ENCODE results near the gene SDHA. TPM values are rescaled to one million over a fixed set of nuclear protein-coding genes. Genes with fewer than 3 reads are reported as not detected.
"Not testable (repeated sequence)": the region's sequence is repeated elsewhere in the genome, so short reads cannot be mapped to it uniquely, and the experiment has no call there.

The SDHA gene
- total RNA-seq, 1 experiment from 2014 or later, result 75.0 TPM

DNA sequence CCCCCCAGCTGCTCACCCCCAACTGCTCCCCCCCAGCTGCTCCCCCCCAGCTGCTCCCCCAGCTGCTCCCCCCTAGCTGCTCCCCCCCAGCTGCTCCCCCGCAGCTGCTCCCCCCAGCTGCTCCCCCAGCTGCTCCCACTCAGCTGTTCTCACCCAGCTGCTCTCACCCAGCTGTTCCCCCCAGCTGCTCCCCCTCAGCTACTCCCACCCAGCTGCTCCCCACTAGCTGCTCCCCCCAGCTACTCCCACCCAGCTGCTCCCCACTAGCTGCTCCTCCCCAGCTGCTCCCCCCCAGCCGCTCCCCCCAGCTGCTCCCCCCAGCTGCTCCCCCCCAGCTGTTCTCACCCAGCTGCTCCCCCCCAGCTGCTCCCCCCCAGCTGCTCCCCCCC is 80.6 kb downstream of the SDHA start:
- intact Hi-C loops (cut with micrococcal nuclease), result no loop called here
- CTCF ChIA-PET, result interaction anchor here (0.5 to 1.2 kb wide), 2 partner anchors 18 to 21 kb away, joined by 3 to 4 read pairs; no protein-coding TSS in a partner anchor

GRCh38 chr5:299921-300320 is 81.8 kb downstream of the SDHA start:
- POLR2A ChIA-PET, result interaction anchor here (0.9 kb wide), 1 partner anchor 29 kb away, joined by 4 read pairs; the partner anchor contains the start of gene PDCD6
- BruUV-seq (replicated peaks); intact Hi-C loops (cut with micrococcal nuclease); DNase-seq (ENCODE audit: unreplicated experiment); H3K27ac Mint-ChIP-seq (ENCODE audit: low read depth, unreplicated experiment); H3K4me1 Mint-ChIP-seq (ENCODE audit: insufficient read depth, unreplicated experiment); H3K4me3 Mint-ChIP-seq (ENCODE audit: unreplicated experiment); CTCF ChIA-PET; H3K27me3 Mint-ChIP-seq (ENCODE audit: insufficient read depth, unreplicated experiment); H3K9me3 Mint-ChIP-seq (ENCODE audit: unreplicated experiment): not testable (repeated sequence)
- peaks cover 21% of the 10 kb centered on the region for H3K36me3 Mint-ChIP-seq (ENCODE audit: insufficient read depth, unreplicated experiment)

More for the DNA sequence above, 80.6 kb downstream of the SDHA start:
- POLR2A ChIA-PET, result interaction anchor here (1.1 kb wide), 1 partner anchor 571 kb away, joined by 3 read pairs; no protein-coding TSS in a partner anchor
- TF ChIP-seq, protein P1, sequence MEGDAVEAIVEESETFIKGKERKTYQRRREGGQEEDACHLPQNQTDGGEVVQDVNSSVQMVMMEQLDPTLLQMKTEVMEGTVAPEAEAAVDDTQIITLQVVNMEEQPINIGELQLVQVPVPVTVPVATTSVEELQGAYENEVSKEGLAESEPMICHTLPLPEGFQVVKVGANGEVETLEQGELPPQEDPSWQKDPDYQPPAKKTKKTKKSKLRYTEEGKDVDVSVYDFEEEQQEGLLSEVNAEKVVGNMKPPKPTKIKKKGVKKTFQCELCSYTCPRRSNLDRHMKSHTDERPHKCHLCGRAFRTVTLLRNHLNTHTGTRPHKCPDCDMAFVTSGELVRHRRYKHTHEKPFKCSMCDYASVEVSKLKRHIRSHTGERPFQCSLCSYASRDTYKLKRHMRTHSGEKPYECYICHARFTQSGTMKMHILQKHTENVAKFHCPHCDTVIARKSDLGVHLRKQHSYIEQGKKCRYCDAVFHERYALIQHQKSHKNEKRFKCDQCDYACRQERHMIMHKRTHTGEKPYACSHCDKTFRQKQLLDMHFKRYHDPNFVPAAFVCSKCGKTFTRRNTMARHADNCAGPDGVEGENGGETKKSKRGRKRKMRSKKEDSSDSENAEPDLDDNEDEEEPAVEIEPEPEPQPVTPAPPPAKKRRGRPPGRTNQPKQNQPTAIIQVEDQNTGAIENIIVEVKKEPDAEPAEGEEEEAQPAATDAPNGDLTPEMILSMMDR (IDR thresholded peaks at IDR 0.05; ENCODE audit: unreplicated experiment), result no peak
- peaks cover 24% of the 10 kb centered on the region for H3K36me3 Mint-ChIP-seq (ENCODE audit: insufficient read depth, unreplicated experiment)
- no peaks in the 10 kb centered on the region for H3K4me1 Mint-ChIP-seq (ENCODE audit: insufficient read depth, unreplicated experiment)
- H3K4me3 Mint-ChIP-seq (ENCODE audit: unreplicated experiment), result no peak overlapping the region
- no peak overlapping the region for H3K27ac Mint-ChIP-seq (ENCODE audit: low read depth, unreplicated experiment)
- BruUV-seq (replicated peaks), result no TSS peak
- H3K9me3 Mint-ChIP-seq (ENCODE audit: unreplicated experiment), result no peaks in the 10 kb centered on the region
- no peak for DNase-seq (ENCODE audit: unreplicated experiment)
- H3K27me3 Mint-ChIP-seq (ENCODE audit: insufficient read depth, unreplicated experiment), result no peaks in the 10 kb centered on the region

GRCh38 chr5:300691-301435 is 82.7 kb downstream of the SDHA start:
- H3K27ac Mint-ChIP-seq (ENCODE audit: low read depth, unreplicated experiment); H3K9me3 Mint-ChIP-seq (ENCODE audit: unreplicated experiment); DNase-seq (ENCODE audit: unreplicated experiment); POLR2A ChIA-PET; H3K4me1 Mint-ChIP-seq (ENCODE audit: insufficient read depth, unreplicated experiment); BruUV-seq (replicated peaks); CTCF ChIA-PET; H3K4me3 Mint-ChIP-seq (ENCODE audit: unreplicated experiment); H3K27me3 Mint-ChIP-seq (ENCODE audit: insufficient read depth, unreplicated experiment); intact Hi-C loops (cut with micrococcal nuclease): not testable (repeated sequence)
- H3K36me3 Mint-ChIP-seq (ENCODE audit: insufficient read depth, unreplicated experiment), result peaks cover 28% of the 10 kb centered on the region

GRCh38 chr5:302416-302815 is 84.3 kb downstream of the SDHA start:
- H3K9me3 Mint-ChIP-seq (ENCODE audit: unreplicated experiment); H3K4me3 Mint-ChIP-seq (ENCODE audit: unreplicated experiment); POLR2A ChIA-PET; H3K4me1 Mint-ChIP-seq (ENCODE audit: insufficient read depth, unreplicated experiment); BruUV-seq (replicated peaks); H3K27ac Mint-ChIP-seq (ENCODE audit: low read depth, unreplicated experiment); H3K27me3 Mint-ChIP-seq (ENCODE audit: insufficient read depth, unreplicated experiment); intact Hi-C loops (cut with micrococcal nuclease); DNase-seq (ENCODE audit: unreplicated experiment): not testable (repeated sequence)
- H3K36me3 Mint-ChIP-seq (ENCODE audit: insufficient read depth, unreplicated experiment), result peaks cover 40% of the 10 kb centered on the region
- CTCF ChIA-PET, result interaction anchor here (0.6 kb wide), 1 partner anchor 26 kb away, joined by 3 read pairs; no protein-coding TSS in a partner anchor

- Mint-ChIP-seq H3K27me3 (ENCODE audit: insufficient read depth, unreplicated experiment) (no peaks in the 10 kb centered on the region), H3K27ac (ENCODE audit: low read depth, unreplicated experiment) (no peak overlapping the region), H3K36me3 (ENCODE audit: insufficient read depth, unreplicated experiment) (peaks cover 46% of the 10 kb centered on the region), H3K4me3 (ENCODE audit: unreplicated experiment) (no peak overlapping the region), H3K9me3 (ENCODE audit: unreplicated experiment) (no peaks in the 10 kb centered on the region), H3K4me1 (ENCODE audit: insufficient read depth, unreplicated experiment) (no peaks in the 10 kb centered on the region)
- intact Hi-C loops (cut with micrococcal nuclease), result no loop called here
- ChIA-PET POLR2A (no interaction called here), CTCF (interaction anchor here (0.6 kb wide), 2 partner anchors 13 to 27 kb away, joined by 3 read pairs; no protein-coding TSS in a partner anchor)
- TF ChIP-seq, protein P1 (IDR thresholded peaks at IDR 0.05; ENCODE audit: unreplicated experiment), result no peak
- no peak for DNase-seq (ENCODE audit: unreplicated experiment)
- BruUV-seq (replicated peaks), result no TSS peak
Observed at GRCh38 chr5:302966-303365, 84.8 kb downstream of the SDHA start.

DNA sequence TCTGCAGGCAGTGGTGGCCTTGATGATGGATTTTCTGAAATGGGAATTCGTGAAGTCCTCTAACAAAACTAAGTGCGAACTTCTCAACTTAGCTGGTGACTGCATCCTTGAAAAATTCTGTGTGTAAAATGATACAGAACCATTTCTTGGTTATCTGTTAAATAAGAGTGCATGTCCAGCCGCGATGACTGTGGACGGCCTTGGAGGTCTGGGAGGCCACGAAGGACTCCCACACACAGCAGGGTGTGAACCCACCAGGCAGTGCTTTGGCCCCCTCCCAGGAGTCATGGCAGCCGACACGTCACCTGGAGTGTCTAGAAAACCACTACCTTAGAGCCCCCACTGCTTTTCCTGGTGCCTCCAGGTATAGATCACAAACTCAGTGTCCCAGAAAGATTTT is 85.6 kb downstream of the SDHA start:
- H3K27me3 Mint-ChIP-seq (ENCODE audit: insufficient read depth, unreplicated experiment); DNase-seq (ENCODE audit: unreplicated experiment); POLR2A ChIA-PET; H3K4me1 Mint-ChIP-seq (ENCODE audit: insufficient read depth, unreplicated experiment); H3K27ac Mint-ChIP-seq (ENCODE audit: low read depth, unreplicated experiment); H3K9me3 Mint-ChIP-seq (ENCODE audit: unreplicated experiment); H3K4me3 Mint-ChIP-seq (ENCODE audit: unreplicated experiment); BruUV-seq (replicated peaks); intact Hi-C loops (cut with micrococcal nuclease); CTCF ChIA-PET: not testable (repeated sequence)
- H3K36me3 Mint-ChIP-seq (ENCODE audit: insufficient read depth, unreplicated experiment), result peaks cover 52% of the 10 kb centered on the region

Measured in MCF 10A (cell line).